ENCODE data around the gene NANS. TPM values are rescaled to one million over a fixed set of nuclear protein-coding genes. Genes with fewer than 3 reads are reported as not detected.

Gene NANS
- total RNA-seq, 1 donor from 2014 or later = 117 TPM

- TF ChIP-seq CTCF (conservative IDR thresholded peaks at IDR 0.05; ENCODE audit: low read depth, low read length) = no peak
- no peak for DNase-seq (ENCODE audit: low read depth)
- no peak overlapping the region for H3K4me3 ChIP-seq (ENCODE audit: low read depth, low read length)
Observed at GRCh38 chr9:98083061-98083501, 26.5 kb downstream of the NANS start.

GRCh38 chr9:98083566-98084183 lies 27.1 kb downstream of the NANS start:
- H3K4me3 ChIP-seq (ENCODE audit: low read depth, low read length) = no peak overlapping the region
- no peak for TF ChIP-seq CTCF (conservative IDR thresholded peaks at IDR 0.05; ENCODE audit: low read depth, low read length)

GRCh38 chr9:98084396-98084795 lies 27.9 kb downstream of the NANS start:
- no peak overlapping the region for H3K4me3 ChIP-seq (ENCODE audit: low read depth, low read length)
- no peak for DNase-seq (ENCODE audit: low read depth)
- TF ChIP-seq CTCF (conservative IDR thresholded peaks at IDR 0.05; ENCODE audit: low read depth, low read length) = no peak

More at GRCh38 chr9:98083566-98084183, 27.1 kb downstream of the NANS start:
- no peak for DNase-seq (ENCODE audit: low read depth)

- DNase-seq (ENCODE audit: low read depth) = no peak
- no peak overlapping the region for H3K4me3 ChIP-seq (ENCODE audit: low read depth, low read length)
- no peak for TF ChIP-seq CTCF (conservative IDR thresholded peaks at IDR 0.05; ENCODE audit: low read depth, low read length)
Observed at GRCh38 chr9:98085058-98085457, 28.5 kb downstream of the NANS start.

GRCh38 chr9:98085944-98086343 lies 29.4 kb downstream of the NANS start:
- no peak for TF ChIP-seq CTCF (conservative IDR thresholded peaks at IDR 0.05; ENCODE audit: low read depth, low read length)
- DNase-seq (ENCODE audit: low read depth) = no peak
- no peak overlapping the region for H3K4me3 ChIP-seq (ENCODE audit: low read depth, low read length)

GRCh38 chr9:98086461-98086860 lies 29.9 kb downstream of the NANS start:
- no peak for DNase-seq (ENCODE audit: low read depth)
- no peak for TF ChIP-seq CTCF (conservative IDR thresholded peaks at IDR 0.05; ENCODE audit: low read depth, low read length)
- no peak overlapping the region for H3K4me3 ChIP-seq (ENCODE audit: low read depth, low read length)
